Cardiac septum (tissue), 1 donor: ENCODE results near the gene KRT23. TPM values are rescaled to one million over a fixed set of nuclear protein-coding genes. Genes with fewer than 3 reads are reported as not detected.

Experiments used
- DNase-seq: peaks from one replicate; pipeline ENCODE4 v3.0.0-alpha.2; 2020; ENCODE audit warnings: low spot score
- intact Hi-C: fragments of 100-400 bp; cut with DNase I; formaldehyde crosslinking; loops from one replicate; pipeline ENCODE4 v1.14.0; 2022
- total RNA-seq: library from RNA; stranded (reverse); fragmentation: NEBNext Ultra II Directional; extraction: Animal tissue kit (Norgen Biotek cat#: 25700); gene quantifications from one replicate; pipeline ENCODE4 v1.2.1, GENCODE V29; 2021
- donor health status: DM: no; HTN: no; CAD: no.

KRT23 gene
- total RNA-seq, 1 donor from 2014 or later = 0.13 TPM

DNA sequence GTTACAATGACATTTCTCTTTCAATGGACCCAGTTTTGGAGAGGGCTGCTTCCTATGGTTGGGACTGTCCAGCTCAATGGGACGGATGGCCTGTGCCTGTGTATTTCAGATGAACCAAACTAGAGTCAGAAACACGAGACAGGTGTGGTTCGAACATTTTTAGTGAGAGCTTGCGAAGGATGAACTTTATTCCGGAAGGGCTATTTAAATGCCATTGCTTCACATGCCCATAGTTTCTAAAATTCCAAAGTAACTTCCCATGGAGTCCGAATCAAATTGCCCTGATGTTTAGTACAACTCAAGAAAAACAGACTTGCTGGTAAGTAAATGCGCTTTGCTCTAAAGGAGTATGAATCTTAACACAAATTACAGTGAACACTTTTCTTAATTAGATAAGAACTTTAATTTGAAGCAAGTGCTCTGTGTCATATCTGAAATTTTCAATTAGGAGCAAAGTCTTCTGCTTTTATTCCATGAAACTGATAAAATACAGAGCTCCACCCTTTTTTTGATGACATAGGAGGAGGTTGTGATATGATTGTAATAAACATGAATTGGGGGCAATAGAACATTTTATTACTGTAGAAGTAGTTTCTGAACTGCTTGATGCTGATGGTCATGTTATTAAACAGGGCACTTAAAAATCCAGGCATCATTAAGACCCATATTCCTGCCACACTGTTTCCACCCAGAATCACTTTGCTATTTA, 53.7 kb downstream of the KRT23 start:
- no peak for DNase-seq
- intact Hi-C loops = no loop called here

DNA sequence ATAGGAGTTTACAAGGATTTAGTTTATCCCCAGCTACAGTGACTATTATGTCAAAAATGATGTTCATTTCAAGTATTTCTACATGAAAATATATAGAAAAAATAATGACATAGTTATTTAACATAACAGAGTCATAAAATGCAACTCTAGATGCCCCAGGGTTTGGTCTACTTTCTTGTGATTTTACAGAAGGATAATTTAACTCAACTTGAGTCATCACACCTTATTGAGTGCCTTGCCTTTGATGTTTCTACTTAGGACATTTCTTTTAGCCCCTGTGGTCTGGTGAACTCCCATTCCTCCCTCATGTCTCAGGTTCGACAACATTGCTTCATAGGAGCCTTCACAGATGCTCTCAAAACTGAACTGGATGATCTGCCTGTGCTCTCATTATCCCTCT, 54.4 kb downstream of the KRT23 start:
- intact Hi-C loops = no loop called here
- no peak for DNase-seq

DNA sequence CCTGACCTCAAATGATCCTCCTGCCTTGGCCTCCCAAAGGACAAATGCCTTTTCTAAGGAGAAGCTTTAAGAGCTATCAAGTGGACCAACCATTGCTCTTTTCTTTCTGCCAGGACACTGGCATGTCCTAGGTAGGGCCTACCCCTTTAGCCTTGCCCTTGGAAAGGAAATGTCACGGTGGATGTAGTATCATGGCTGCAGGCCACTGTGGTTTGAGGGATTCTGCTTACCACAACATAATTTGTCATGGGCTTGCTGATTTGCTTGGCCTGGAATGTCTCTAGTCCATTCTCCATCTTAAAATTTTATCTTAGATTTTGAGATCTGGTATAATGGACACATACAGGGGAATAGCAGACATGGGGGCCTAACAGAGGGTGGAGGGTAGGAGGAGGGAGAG, 58.4 kb downstream of the KRT23 start:
- intact Hi-C loops = no loop called here
- no peak for DNase-seq

DNA sequence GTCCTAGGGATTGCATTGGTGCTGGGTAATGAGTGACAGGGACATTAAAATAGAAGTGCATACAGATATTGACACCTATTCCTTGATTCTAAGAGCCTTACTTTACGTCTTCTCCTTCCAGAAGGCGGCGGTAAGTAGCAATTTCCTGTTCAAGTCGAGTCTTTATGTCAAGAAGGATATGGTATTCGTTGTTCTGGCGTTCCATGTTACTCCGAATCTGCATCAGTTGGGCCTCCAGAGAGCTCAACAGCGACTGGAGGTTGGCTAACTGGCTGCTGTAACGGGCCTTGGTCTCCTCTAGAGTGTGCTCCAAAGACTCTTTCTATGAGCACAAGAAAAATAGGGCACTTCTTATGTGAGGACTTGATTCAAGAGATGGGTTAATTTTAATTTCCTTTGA, 59.4 kb downstream of the KRT23 start:
- intact Hi-C loops = no loop called here

DNA sequence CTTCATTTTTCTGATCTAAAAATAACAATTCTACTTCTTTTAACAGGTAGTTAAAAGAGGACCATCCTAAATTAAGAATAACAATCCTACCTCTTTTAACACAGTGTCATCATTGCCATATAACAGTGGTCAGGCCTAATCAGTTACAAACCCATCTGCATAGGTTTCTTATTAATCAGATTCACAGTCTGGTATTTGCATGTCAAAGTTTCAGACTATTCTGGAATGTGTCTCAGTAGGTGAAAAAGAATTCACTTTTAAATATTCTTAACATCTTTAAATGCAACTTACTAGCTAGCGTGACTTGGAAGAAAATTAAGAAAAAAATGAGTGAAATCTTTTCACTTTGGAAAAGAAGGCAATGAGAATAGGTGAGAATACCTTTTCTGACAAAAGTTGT, 63.6 kb downstream of the KRT23 start:
- intact Hi-C loops = no loop called here
- DNase-seq = no peak

More for the DNA sequence above, 59.4 kb downstream of the KRT23 start:
- DNase-seq = no peak

DNA sequence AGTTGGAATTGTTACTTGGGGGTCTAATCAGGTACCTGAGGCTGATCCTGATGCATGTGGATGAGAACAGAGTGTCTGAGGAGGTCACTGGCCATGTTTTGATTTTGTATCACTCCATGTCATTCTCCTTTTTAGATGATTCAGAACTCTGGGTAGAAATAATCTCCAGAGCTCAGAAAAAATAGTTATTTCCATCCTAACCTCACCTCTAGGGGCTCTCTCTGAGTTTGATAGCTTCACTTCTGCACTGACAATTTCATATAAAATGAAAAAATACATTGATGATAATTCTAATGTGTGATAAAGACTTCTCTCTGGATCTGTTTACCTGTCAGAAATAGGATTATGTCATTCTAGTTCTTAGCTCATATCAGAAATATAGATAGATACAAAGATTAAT, 64.2 kb downstream of the KRT23 start:
- DNase-seq = no peak
- intact Hi-C loops = no loop called here

Other genes with a start within 250 kb of the KRT23 start
- not detected for gene KRT24, start 233.9 kb downstream of the KRT23 start, total RNA-seq
- gene KRT25, start 182.3 kb downstream of the KRT23 start, total RNA-seq = not detected
- not detected for gene KRT26, start 165.4 kb downstream of the KRT23 start, total RNA-seq
- not detected for gene KRT27, start 155.1 kb downstream of the KRT23 start, total RNA-seq
- gene KRT28, start 137.7 kb downstream of the KRT23 start, total RNA-seq = not detected
- gene KRT10, start 115.0 kb downstream of the KRT23 start, total RNA-seq = 45.2 TPM
- not detected for gene KRT12, start 70.4 kb downstream of the KRT23 start, total RNA-seq
- not detected for gene KRT20, start 52.4 kb downstream of the KRT23 start, total RNA-seq
- gene KRT39, start 29.3 kb upstream of the KRT23 start, total RNA-seq = not detected
- not detected for gene KRT40, start 46.7 kb upstream of the KRT23 start, total RNA-seq
- gene KRTAP3-3, start 56.5 kb upstream of the KRT23 start, total RNA-seq = not detected
- gene KRTAP3-2, start 62.3 kb upstream of the KRT23 start, total RNA-seq = not detected
- gene KRTAP3-1, start 71.5 kb upstream of the KRT23 start, total RNA-seq = not detected
- not detected for gene KRTAP1-5, start 89.6 kb upstream of the KRT23 start, total RNA-seq
- not detected for gene KRTAP1-4, start 92.5 kb upstream of the KRT23 start, total RNA-seq
- not detected for gene KRTAP1-3, start 97.2 kb upstream of the KRT23 start, total RNA-seq
- not detected for gene KRTAP1-1, start 103.8 kb upstream of the KRT23 start, total RNA-seq
- gene KRTAP2-1, start 109.7 kb upstream of the KRT23 start, total RNA-seq = not detected
- not detected for gene KRTAP2-2, start 117.6 kb upstream of the KRT23 start, total RNA-seq
- gene KRTAP2-3, start 122.5 kb upstream of the KRT23 start, total RNA-seq = not detected
- not detected for gene KRTAP2-4, start 128.2 kb upstream of the KRT23 start, total RNA-seq
- gene KRTAP4-7, start 146.5 kb upstream of the KRT23 start, total RNA-seq = not detected
- not detected for gene KRTAP4-8, start 160.5 kb upstream of the KRT23 start, total RNA-seq
- not detected for gene KRTAP4-16, start 164.6 kb upstream of the KRT23 start, total RNA-seq
- not detected for gene KRTAP4-9, start 167.7 kb upstream of the KRT23 start, total RNA-seq
- not detected for gene KRTAP4-11, start 180.7 kb upstream of the KRT23 start, total RNA-seq
- gene KRTAP4-12, start 186.5 kb upstream of the KRT23 start, total RNA-seq = not detected
- not detected for gene KRTAP4-6, start 202.9 kb upstream of the KRT23 start, total RNA-seq
- not detected for gene KRTAP4-5, start 212.2 kb upstream of the KRT23 start, total RNA-seq
- not detected for gene KRTAP4-4, start 223.1 kb upstream of the KRT23 start, total RNA-seq
- not detected for gene KRTAP4-3, start 230.6 kb upstream of the KRT23 start, total RNA-seq
- not detected for gene KRTAP4-2, start 240.6 kb upstream of the KRT23 start, total RNA-seq
- gene KRTAP4-1, start 247.3 kb upstream of the KRT23 start, total RNA-seq = not detected